Ovary (tissue), 9 donors: ENCODE data around the gene TTC39B. TPM values are rescaled to one million over a fixed set of nuclear protein-coding genes. Genes with fewer than 3 reads are reported as not detected.

Experiments used
- DNase-seq, 5 donors: peaks; one replicate each; pipeline ENCODE4 v3.0.0-alpha.2; 2019 to 2020
- H3K27ac ChIP-seq, 2 donors: fragments of 200-600 bp; one replicate each; pipeline versions ENCODE4 v1.5.1 to v1.8.0; 2019 to 2022
- H3K27me3 ChIP-seq: fragments of 200-600 bp; one replicate; pipeline ENCODE4 v1.8.0; 2022
- H3K36me3 ChIP-seq: fragments of 200-600 bp; sonication (generic); one replicate; pipeline ENCODE4 v1.5.1; 2019
- H3K4me1 ChIP-seq: one replicate; pipeline ENCODE4 v1.8.1; 2013; ENCODE audit warnings: mild to moderate bottlenecking, moderate library complexity; ENCODE audit not compliant: insufficient read depth
- H3K4me3 ChIP-seq: fragments of 200-600 bp; sonication (generic); one replicate; pipeline ENCODE4 v1.5.1; 2017
- H3K9me3 ChIP-seq, 2 donors: fragments of 200-600 bp in 1 of 2; sonication (generic) in 1 of 2; one replicate each; pipeline versions ENCODE4 v1.5.1 to v1.8.1; 2013 to 2019; ENCODE audit warnings: mild to moderate bottlenecking in 1 of 2, moderate library complexity in 1 of 2
- CTCF ChIP-seq, 3 donors: fragments of 450-650 bp in 2 of 3; fragments of 200-600 bp in 1 of 3; IDR thresholded peaks; one replicate each; pipeline versions ENCODE4 v1.5.1 to v1.8.0; 2016 to 2022; ENCODE audit warnings: antibody characterized with exemption in 3 of 3, mild to moderate bottlenecking in 1 of 3
- EP300 ChIP-seq: sonication (generic); formaldehyde crosslinking; IDR thresholded peaks from one replicate; pipeline ENCODE4 v1.6.1; 2017; ENCODE audit warnings: antibody characterized with exemption
- POLR2A ChIP-seq: fragments of 450-650 bp; IDR thresholded peaks from one replicate; pipeline ENCODE4 v1.6.1; 2017; ENCODE audit warnings: antibody characterized with exemption, mild to moderate bottlenecking, moderate library complexity
- WGBS, 3 donors: extraction: QIAGEN DNeasy Blood & Tissue Kit in 1 of 3; methylation state at CpG; one replicate each; pipeline versions ENCODE4 v1.1.5 to v1.1.7; 2013 to 2017; 5-methylcytosine and 5-hydroxymethylcytosine counted together
- intact Hi-C, 4 donors: fragments of 100-400 bp; cut with DNase I; formaldehyde crosslinking; loops; one replicate each; pipeline versions ENCODE4 v1.11.0 to v1.15.1; 2022 to 2023
- polyA plus RNA-seq, 2 donors: library from polyadenylated mRNA; stranded (reverse); fragments of 200-250 nt in 1 of 2; fragments of 350-450 nt in 1 of 2; fragmentation: Illumina TruSeq in 1 of 2; extraction: RNeasy Lipid Tissue Mini Kit (QIAGEN cat#74804) in 1 of 2; gene quantifications; one replicate each; pipeline ENCODE4 v1.2.3, GENCODE V29; 2013 to 2014
- total RNA-seq, 7 donors: library from RNA; depleted of rRNA in 2 of 7; stranded (reverse); fragments of >200 nt in 2 of 7; fragmentation: NEBNext Ultra II Directional in 3 of 7; extraction: Animal tissue kit (Norgen Biotek cat#: 25700) in 3 of 7; gene quantifications; one replicate each; pipeline versions ENCODE4 v1.1.0 to v1.2.4, GENCODE V29; 2016 to 2023
- donor health status: DM: no; HTN: no; CAD: no; lungs with moderate emphysema.
- donor health status: DM: no; HTN: no; CAD: no.
- donor health status: Bipolar disorder and iron deficiency.
- donor health status: DM: yes; HTN: yes; CAD: no.
- donor health status: DM: no; HTN: no; CAD: no.
- donor health status: DM: yes; HTN: yes; CAD: no.

Gene TTC39B
- total and polyA plus RNA-seq, 9 donors = 2.9 to 26.0 (median 11.0) TPM

GRCh38 chr9:15311607-15312006 lies 4.6 kb upstream of the TTC39B start:
- Histone ChIP-seq H3K27ac (no peak overlapping the region), H3K4me3 (no peak overlapping the region), H3K9me3 (no peaks in the 10 kb centered on the region), H3K27me3 (no peaks in the 10 kb centered on the region), H3K36me3 (no peaks in the 10 kb centered on the region), H3K4me1 (no peaks in the 10 kb centered on the region)
- TF ChIP-seq EP300 = no peak
- WGBS, 3 donors = 67 to 83% (median 82%) methylated on average over 1 of the region's 1 CpG
- intact Hi-C loops = no loop called here
- no peak for DNase-seq

GRCh38 chr9:15310107-15310850 lies 3.3 kb upstream of the TTC39B start:
- no peak overlapping the region for H3K4me3 ChIP-seq
- TF ChIP-seq EP300 (no peak), CTCF (IDR thresholded peaks at IDR 0.05) (no peak), POLR2A (no peak)
- intact Hi-C loops = no loop called here
- DNase-seq = no peak
- H3K4me1 ChIP-seq = no peaks in the 10 kb centered on the region
- H3K27me3 ChIP-seq = no peaks in the 10 kb centered on the region
- no peaks in the 10 kb centered on the region for H3K9me3 ChIP-seq
- H3K36me3 ChIP-seq = no peaks in the 10 kb centered on the region
- no peak overlapping the region for H3K27ac ChIP-seq
- 54 to 65% (median 64%) methylated on average over 6 of the region's 6 CpGs for WGBS, 3 donors

- WGBS, 3 donors = 52 to 77% (median 63%) methylated on average over 1 of the region's 1 CpG
- H3K9me3 ChIP-seq = no peaks in the 10 kb centered on the region
- H3K27ac ChIP-seq = no peak overlapping the region
- DNase-seq = no peak
- no peak overlapping the region for H3K4me3 ChIP-seq
- TF ChIP-seq POLR2A = no peak
- TF ChIP-seq CTCF (IDR thresholded peaks at IDR 0.05) = no peak
- TF ChIP-seq EP300 = no peak
- no peaks in the 10 kb centered on the region for H3K4me1 ChIP-seq
- intact Hi-C loops = loop anchor here in 2 of 4 donors (10.0 kb wide), 2 partner anchors 66 to 94 kb away; no protein-coding TSS in a partner anchor
- no peaks in the 10 kb centered on the region for H3K27me3 ChIP-seq
- no peaks in the 10 kb centered on the region for H3K36me3 ChIP-seq
Observed at GRCh38 chr9:15308511-15308910, 1.5 kb upstream of the TTC39B start.

GRCh38 chr9:15307523-15307841 lies 466 bp upstream of the TTC39B start:
- TF ChIP-seq POLR2A = no peak
- no peak for TF ChIP-seq CTCF (IDR thresholded peaks at IDR 0.05)
- TF ChIP-seq EP300 = no peak
- intact Hi-C loops = loop anchor here in 2 of 4 donors (10.0 kb wide), 2 partner anchors 67 to 93 kb away; no protein-coding TSS in a partner anchor
- Histone ChIP-seq H3K27ac (peak overlapping the region; percentile 79 to 90), H3K4me1 (no peaks in the 10 kb centered on the region), H3K9me3 (no peaks in the 10 kb centered on the region), H3K36me3 (no peaks in the 10 kb centered on the region), H3K27me3 (no peaks in the 10 kb centered on the region), H3K4me3 (peak overlapping the region; percentile 84)
- WGBS, 3 donors = 3 to 4% (median 3%) methylated on average over 12 of the region's 12 CpGs
- no peak for DNase-seq

GRCh38 chr9:15306068-15306756 lies 804 bp downstream of the TTC39B start:
- peak; percentile 59 to 74 (median 70) for DNase-seq
- peak overlapping the region; percentile 79 to 90 for H3K27ac ChIP-seq
- WGBS, 3 donors = 2% methylated on average over 31 to 32 of the region's 32 CpGs
- H3K4me3 ChIP-seq = peak overlapping the region; percentile 84
- no peaks in the 10 kb centered on the region for H3K27me3 ChIP-seq
- TF ChIP-seq EP300 (no peak), CTCF (IDR thresholded peaks at IDR 0.05) (no peak), POLR2A (peak; percentile 7)
- H3K4me1 ChIP-seq = no peaks in the 10 kb centered on the region
- intact Hi-C loops = loop anchor here in 2 of 4 donors (10.0 kb wide), 2 partner anchors 69 to 91 kb away; no protein-coding TSS in a partner anchor
- no peaks in the 10 kb centered on the region for H3K36me3 ChIP-seq
- no peaks in the 10 kb centered on the region for H3K9me3 ChIP-seq
